Choroid plexus epithelial cell (primary cell): ENCODE data around the gene PER2.

Source experiments
- DNase-seq: peaks from one replicate; pipeline ENCODE4 v3.0.0-alpha.2; 2010; ENCODE audit warnings: low read depth
- H3K4me3 ChIP-seq: 2 replicates; pipeline ENCODE4 v1.5.1; 2011; ENCODE audit warnings: low read depth, mild to moderate bottlenecking, control low read depth, low read length, moderate library complexity
- TF ChIP-seq, protein P1 (sequence below): conservative IDR thresholded peaks from 2 replicates; pipeline ENCODE4 v1.5.1; 2011; ENCODE audit warnings: low read depth, mild to moderate bottlenecking, control low read depth, inconsistent platforms, low read length, moderate library complexity

PER2 gene

DNA sequence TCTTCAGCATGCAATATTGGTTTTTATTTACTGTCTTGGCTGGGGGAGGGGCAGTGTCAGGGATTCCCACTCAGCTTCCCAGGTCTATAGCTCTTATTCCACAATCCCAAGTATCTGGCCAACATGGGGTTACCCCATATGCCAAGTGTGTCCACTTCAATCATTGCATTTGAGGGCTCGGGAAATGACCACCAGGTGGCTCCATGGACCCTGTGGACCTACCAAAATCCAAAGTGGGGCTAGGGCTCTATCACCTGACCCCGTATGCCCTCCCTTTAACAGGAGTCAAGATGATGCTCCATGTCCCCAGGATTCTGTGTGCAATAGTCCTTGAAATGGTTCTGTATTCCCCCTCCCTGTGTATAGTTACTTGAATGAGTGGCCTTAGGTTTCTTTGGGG, 19.8 kb upstream of the PER2 start:
- DNase-seq, result no peak
- TF ChIP-seq, protein P1, sequence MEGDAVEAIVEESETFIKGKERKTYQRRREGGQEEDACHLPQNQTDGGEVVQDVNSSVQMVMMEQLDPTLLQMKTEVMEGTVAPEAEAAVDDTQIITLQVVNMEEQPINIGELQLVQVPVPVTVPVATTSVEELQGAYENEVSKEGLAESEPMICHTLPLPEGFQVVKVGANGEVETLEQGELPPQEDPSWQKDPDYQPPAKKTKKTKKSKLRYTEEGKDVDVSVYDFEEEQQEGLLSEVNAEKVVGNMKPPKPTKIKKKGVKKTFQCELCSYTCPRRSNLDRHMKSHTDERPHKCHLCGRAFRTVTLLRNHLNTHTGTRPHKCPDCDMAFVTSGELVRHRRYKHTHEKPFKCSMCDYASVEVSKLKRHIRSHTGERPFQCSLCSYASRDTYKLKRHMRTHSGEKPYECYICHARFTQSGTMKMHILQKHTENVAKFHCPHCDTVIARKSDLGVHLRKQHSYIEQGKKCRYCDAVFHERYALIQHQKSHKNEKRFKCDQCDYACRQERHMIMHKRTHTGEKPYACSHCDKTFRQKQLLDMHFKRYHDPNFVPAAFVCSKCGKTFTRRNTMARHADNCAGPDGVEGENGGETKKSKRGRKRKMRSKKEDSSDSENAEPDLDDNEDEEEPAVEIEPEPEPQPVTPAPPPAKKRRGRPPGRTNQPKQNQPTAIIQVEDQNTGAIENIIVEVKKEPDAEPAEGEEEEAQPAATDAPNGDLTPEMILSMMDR, result peak; percentile 40
- no peak overlapping the region for H3K4me3 ChIP-seq

DNA sequence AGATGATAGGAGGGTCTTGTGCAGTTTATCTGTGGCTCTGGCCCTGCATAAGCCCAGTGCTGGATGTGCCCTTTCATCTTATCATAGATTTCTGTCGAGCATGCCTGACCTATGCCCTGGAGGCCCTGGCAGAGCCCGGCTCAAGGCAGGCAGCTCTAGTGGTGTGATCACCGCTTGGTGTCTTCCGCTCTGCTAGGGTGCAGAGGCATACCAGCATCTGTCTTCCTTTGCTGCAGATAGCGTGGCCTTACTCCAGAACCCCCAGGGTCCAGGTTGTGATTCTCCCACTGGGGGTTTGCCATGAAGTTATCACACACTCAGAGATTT, 18.2 kb upstream of the PER2 start:
- no peak for DNase-seq
- no peak overlapping the region for H3K4me3 ChIP-seq
- TF ChIP-seq, protein P1, result no peak

- TF ChIP-seq, protein P1, result no peak
- H3K4me3 ChIP-seq, result no peak overlapping the region
- DNase-seq, result no peak
These were observed 17.7 kb upstream of the PER2 start for GRCh38 chr2:238305965-238306671.

DNA sequence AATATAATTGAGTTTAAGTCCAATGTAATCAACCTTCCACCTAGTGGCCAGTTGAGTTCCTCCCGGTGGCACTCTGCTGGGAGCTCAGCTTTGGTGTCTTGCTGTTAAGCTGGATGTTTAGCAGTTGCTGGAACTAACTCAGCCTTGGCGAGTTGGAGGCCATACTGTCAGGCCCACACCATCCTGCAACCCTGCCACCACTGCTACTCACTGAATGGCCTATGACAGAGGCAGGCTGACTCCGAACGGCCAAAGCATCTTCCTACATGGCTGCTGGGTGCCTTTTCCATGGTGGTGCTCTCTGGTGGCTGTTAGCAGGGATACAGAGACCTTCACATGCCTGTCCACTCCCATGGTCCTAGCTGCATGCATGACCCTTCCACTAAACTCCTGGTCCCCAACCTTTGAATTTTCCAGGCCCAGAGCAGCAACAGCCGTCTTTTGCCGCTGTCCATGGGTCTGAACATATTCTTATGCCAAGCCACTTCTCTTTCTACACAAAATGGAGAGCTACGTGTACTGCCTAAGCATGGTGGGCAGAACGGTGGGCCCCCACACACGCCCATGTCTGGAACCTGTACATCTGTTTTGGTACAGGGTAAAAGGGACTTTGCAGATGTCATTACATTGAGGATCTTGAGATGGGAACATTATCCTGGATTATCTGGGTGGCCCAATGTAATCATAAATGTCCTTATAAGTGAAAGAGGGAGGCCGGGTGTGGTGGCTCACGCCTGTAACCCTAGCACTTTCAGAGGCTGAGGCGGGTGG, 16.9 kb upstream of the PER2 start:
- no peak overlapping the region for H3K4me3 ChIP-seq
- DNase-seq, result peak; percentile 32
- TF ChIP-seq, protein P1, result peak; percentile 46

GRCh38 chr2:238304116-238304515, 15.7 kb upstream of the PER2 start:
- TF ChIP-seq, protein P1, result no peak
- no peak overlapping the region for H3K4me3 ChIP-seq
- no peak for DNase-seq

DNA sequence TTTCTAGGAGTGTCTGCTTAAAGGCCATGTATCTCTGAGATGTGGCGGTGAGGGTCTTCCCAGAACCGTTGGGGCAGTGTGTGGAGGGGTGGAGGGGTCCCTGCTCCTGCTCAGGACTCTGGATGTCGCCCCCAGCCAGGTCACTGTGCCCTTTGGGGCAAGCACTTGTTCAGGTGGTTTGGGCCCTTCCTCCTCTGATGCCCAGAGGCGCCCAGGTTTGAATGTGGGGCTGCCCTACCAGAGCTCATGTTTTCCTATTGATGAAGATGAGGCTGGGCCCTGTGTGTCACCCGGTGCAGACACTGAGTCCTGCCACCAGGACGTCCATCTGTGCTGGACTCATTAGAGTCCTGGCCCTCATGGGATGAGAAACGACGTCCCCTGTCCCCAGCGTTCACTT, 14.3 kb upstream of the PER2 start:
- no peak for DNase-seq
- TF ChIP-seq, protein P1, result no peak
- H3K4me3 ChIP-seq, result no peak overlapping the region

DNA sequence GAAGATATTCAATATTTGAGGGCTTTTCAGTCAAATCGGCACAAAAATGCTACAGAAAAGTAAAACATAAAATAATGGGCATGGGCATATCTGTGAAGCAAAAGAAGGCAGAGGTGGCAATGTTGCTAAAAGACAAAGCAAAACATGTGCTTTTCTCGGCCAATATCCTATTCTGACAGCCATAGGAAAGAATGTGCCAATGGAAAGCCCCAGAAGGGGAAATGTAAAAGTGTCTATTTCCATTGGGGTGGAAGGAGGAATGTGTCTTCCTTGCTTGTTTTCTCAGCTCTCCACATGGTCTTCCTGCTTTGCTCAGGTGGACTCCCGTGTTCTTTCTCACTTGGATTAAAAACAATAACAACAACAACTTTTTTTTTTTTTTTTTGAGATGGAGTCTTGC, 13.7 kb upstream of the PER2 start:
- TF ChIP-seq, protein P1, result no peak
- DNase-seq, result peak; percentile 29
- no peak overlapping the region for H3K4me3 ChIP-seq
